Activated CD4-positive, alpha-beta T cell treated with anti-CD3 and anti-CD28 coated beads, Interleukin-2, amount 50 U/mL, for 24 hours (primary cell): ENCODE data around the gene ABT1.
A peak's percentile ranks its signal among the peaks of the same experiment; 100 is the strongest.
"Not testable (repeated sequence)": the region's sequence is repeated elsewhere in the genome, so short reads cannot be mapped to it uniquely, and the experiment has no call there.

Experiments
- DNase-seq, 2 donors: peaks; one replicate each; pipeline ENCODE4 v3.0.0-alpha.2; 2020; ENCODE audit warnings: low read depth in 1 of 2, low spot score in 1 of 2

ABT1 gene

DNA sequence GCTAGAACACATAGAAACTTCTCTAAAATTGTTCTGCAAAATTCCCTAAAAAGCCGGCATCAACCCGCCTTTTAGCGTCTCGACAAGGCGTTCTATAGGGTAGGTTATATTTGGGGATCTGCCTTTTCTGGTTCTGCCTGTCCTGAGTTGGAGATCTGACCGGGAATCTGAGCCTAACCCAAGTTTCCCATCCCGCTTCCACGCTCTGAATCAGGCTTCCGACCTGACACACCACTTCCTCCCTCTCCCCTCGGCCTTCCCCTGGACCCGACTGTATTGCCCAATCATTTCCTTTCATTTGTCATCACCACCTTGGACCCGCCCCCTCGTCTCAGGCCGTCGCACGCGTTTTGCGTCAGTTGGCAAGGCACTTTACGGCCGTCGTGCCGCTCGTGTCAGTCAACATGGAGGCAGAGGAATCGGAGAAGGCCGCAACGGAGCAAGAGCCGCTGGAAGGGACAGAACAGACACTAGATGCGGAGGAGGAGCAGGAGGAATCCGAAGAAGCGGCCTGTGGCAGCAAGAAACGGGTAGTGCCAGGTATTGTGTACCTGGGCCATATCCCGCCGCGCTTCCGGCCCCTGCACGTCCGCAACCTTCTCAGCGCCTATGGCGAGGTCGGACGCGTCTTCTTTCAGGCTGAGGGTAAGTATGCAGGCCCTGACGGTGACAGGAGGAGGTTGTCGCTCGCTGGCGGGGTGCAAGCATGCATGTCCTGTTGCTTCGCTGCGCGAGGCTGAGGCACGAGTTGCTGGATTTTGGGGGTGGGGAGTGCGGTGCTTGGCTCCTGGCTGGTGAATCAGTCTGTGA is at the start of gene ABT1:
ABT1 (plus strand) TSS at position 375 of the 810 bp plus-strand sequence; CDS start at position 405, 30 bp downstream.
- DNase-seq, result peak; percentile 94 to 98

DNA sequence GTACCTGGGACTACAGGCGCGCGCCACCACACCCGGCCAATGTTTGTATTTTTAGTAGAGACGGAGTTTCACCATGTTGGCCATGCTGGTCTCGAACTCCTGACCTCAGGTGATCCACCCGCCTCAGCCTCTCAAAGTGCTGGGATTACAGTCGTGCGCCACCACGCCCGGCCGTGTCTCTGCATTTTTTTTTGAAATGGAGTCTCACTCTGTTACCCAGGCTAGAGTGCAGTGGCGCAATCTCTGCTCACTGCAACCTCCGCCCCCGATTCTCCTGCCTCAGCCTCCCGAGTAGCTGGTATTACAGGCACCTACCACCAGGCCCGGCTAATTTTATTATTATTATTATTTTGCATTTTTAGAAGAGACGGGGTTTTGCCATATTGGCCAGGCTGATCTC is 49.4 kb upstream of the ABT1 start:
- DNase-seq, result not testable (repeated sequence)

DNA sequence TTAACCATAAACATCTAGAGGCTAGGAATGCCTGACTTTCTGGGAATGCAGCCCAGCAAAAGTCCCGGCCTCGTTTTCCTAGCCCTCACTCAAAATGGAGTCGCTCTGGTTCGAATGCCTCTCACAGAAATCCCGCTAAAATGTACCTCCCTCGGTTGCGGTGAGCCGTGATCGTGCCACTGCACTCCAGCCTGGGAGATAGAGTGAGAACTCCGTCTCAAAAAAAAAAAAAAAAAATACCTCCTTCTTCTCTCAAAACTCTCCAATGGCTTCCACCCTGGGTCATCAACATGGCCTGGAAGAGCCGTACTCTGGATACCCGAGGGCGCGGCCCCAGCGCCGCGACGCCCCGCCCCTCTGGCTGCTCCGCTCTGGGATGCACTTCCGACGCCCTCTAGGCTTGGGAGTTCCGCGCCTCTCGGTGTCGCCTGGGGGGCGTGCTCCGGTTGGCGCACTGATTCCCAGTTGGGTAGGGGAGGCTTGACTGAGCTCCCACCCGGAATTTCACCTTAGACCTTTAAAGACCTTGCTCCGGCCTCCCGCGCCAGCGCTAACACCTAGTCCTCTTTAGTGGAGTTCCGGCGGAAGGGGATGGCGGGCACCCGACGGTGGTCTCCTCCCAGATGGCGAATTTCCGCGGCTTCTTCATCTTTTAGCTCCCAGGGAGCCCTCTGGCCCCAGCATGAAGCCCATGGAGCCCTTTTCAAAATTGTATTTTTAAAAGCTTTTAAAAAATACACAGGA is 46.3 kb upstream of the ABT1 start:
- peak; percentile 24 to 59 for DNase-seq

DNA sequence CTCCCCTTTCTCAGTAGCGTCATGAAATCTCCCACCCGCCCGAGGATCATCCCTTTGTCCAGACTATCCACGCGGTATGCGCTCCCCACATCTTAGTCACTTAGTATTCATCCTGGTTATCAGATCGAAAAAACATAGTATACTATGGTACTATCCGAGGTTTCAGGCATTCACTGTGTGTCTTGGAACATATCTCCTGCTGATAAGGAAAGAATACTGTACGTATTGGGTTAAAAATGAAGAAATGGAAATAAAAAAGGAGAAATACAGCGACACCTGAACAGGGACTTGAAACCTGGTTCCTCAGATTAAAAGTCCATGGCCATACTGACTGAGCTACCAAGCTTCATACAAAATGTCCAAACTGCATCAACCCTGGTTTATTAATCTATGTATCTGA is 44.5 kb upstream of the ABT1 start:
- DNase-seq, result no peak

DNA sequence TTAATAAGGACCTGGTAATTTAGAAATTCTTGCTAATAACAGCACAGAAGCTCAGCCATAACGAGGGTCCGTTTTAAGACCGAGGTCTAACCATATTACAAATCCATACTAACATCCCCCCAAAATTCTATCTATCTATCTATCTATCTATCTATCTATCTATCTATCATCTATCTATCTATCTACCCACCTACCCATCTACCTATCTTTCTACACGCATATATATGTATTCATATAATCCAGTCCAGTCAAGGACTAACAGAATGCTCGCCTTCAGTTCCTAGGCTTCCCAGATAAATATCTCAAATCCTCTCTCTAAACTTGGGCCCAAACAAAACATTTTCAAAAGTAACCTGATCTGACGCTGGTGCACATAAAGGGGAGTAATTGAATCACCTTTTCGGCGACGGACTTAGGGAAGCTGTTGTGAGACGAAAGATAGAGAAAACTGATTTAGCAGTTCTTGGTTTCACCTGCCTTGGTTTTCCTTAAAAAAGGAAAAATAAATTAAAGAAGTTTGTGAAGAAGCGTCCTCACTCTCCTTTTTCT is 44.0 kb upstream of the ABT1 start:
- no peak for DNase-seq

DNA sequence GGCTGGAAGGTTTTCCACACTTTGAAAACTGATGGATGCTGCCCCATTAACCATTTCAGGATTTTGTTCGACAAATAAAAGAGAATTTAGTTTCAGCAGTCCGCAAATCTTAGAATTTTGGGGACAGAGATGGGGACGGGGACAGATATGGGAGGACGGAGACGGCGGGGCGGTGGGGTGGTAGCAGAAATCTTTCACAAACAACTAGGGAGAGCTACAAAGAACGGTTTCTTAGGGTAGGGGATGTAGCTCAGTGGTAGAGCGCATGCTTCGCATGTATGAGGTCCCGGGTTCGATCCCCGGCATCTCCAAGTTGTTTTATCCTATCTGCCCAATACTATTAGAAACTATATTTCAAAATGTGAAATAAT is 43.5 kb upstream of the ABT1 start:
- DNase-seq, result peak; percentile 80 to 81

DNA sequence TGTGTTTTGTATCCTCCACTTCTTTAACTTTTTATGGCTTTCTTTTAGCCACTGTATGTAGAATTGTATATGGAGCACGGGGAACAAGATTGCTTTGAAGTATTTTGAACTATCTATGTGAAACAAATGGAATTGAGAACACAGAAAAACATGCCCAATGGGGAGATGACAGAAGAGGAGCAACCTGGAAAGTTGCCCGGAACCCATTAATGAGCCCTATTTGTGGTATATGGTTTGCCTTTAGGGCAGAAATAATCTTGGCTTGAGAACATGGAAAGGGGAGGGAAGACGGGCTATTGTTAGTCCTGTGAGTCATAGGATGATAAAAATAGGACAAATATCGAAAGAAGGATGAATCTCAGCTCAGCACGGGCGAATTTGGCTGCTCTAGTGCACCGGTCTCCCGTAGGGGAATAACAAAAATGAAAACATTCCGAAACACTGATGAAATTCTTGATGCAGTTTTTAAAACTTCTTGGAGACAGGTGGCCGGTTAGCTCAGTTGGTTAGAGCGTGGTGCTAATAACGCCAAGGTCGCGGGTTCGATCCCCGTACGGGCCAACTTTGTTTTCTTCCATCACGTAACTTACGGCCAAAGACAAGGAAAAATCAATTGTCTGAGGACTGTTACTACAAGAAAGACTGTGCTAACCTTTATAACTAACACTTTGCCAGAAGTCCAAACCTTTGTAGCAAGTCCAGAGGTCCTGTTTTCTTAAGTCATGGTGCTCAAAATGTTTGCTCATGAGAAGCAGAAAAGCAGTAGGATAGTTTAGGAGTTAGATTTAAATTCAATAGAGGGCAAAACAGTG is 42.9 kb upstream of the ABT1 start:
- peak; percentile 79 to 86 for DNase-seq

DNA sequence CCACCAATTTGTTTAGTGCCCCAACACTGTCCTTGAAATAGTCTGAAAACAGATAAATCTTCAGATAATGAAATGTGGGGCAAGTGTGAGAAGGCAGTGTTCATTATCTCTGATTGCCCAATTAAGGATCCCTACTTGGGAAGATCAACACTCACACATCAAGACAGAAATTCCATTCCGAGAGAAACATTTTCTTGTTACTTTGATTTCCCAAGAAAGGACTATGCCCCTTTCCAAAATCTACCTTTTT is 42.4 kb upstream of the ABT1 start:
- no peak for DNase-seq

DNA sequence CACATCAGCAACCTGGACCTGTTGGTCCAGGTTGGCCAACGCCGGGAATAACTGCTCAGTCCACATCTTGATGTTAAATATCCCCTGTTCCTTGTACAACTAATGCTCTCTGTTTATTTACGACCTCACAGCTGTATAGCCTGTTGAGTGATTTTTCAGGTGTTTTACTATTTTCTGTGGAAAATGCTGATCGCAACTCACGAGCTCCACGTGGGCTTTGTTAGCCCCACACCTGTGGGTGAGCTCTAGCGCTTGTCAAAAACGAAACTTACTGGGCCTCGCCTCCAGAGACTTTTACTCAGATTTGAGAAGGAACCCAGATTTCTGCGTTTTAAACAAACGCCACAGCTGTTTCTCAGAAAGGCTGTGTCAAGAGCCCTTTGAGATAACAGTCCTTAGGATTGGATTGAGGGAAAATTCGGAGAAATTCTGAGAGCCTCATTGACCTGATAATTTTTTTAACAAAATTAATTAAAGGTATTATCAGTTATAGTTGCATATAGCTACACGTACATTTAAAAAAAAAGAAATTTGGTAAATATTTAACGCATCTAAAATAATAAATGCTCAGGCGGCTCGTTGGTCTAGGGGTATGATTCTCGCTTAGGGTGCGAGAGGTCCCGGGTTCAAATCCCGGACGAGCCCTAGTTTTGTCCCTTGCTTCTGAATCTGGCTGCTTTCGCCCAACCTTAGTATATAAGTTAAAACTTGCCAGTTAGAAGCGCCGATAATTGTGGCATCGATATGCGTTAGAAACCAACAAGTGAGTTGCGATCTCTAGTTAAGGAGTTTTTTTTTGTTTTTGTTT is 41.9 kb upstream of the ABT1 start:
- peak; percentile 50 to 58 for DNase-seq

DNA sequence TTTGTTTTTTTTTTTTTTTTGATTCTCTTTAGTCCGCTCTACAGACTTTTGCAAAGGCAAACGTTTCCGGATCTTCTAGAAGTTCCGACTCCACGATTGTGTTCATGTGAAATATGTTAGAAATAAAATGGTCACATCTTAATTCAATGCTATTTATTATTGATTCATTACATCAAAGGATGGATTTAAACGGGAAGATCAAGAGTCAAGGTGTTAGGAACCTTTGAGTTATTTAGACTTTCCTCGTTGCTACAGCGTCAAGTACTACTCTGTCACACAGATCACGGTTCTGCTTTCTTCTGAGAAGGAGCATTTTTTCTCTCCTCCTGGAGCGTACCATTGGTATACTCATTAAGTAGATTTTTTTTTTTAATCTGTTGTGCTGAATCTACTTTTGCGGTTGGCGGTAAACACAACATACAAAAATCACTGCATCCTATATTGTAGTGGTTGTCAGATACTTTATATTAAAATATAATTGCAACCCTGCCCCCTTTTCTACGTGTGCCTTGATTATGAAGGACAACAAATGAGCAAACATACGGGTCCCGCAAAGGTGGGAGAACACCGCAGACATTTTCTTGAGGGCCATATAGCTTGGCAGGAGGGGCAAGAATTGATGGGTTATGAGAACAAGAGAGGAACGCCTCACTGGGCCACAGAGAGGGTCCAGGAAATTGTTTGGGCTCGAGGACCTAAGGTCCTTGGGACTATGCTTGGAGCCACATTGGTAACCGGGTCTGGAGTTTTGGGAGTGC is 41.1 kb upstream of the ABT1 start:
- DNase-seq, result no peak

DNA sequence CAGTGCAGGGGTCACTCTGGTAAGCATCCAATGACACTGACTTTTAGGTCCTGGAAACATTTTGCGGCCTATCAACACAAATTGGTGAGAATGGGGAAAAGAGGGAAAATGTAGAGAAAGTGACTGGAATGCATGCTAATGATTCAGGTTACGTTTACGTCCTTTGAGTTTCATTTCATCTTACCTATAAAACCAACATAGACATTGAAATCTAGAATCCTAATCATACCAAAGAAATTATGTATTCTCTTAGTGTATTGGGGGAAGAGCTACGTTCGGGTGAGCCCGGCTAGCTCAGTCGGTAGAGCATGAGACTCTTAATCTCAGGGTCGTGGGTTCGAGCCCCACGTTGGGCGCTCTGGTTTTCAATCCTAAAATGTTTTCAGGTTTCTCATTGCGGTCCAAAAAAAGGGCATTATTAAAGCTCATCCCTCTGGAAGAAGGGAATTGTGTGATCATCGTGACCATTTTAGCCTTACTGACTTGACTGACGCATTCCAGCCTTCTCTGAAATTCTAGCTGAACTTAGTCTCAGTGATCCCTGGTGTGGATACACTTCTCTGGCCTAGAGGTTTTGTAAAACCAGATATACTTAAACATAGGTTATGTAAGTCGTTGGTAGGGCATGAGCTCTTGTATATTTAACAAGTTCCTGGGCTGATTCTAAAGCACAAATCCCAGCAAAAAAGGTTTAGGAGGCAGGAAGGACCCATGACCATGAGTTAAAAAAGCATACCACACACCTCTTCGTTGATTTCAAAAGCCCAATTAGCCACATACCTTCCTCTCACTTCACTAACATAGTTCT is 40.3 kb upstream of the ABT1 start:
- DNase-seq, result no peak

DNA sequence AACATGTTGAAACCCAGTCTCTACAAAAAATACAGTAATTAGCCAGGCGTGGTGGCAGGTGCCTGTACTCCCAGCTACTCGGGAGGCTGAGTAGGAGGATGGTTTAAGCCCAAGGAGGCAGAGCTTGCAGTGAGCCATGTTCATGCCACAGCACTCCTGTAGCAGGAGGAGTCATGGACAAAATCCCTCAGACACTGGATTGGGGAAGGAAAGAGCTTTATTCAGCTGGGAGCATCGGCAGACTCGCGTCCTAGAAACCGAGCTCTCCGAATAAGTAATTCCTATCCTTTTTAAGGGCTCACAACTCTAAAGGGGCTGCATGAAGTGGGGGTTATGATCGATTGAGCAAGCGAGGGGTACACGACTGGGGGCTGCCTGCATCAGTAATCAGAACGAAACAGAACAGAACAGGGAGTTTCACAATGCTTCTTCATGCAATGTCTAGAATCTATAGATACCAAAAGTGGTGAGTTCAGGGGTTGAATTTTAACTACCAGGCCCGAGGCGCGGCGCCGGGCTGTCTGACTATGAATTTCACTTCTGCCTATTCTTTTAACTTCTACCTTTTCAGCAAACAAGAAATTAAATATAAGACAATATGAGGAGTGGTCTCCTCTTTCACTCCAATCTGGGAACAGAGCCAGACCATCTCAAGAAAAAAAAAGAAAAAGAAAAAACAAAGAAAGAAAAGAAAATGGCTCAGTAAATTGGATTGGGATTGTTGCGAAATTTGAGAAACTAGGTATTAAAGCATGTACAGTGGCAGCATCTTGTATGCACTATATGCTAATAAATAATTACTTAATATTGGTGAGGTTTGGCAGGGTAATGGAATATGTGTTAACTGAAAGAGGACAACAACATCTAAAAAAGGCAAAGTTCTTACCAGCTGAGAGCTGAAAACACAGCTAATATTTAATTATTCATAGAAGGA is 35.0 kb upstream of the ABT1 start:
- DNase-seq, result no peak

DNA sequence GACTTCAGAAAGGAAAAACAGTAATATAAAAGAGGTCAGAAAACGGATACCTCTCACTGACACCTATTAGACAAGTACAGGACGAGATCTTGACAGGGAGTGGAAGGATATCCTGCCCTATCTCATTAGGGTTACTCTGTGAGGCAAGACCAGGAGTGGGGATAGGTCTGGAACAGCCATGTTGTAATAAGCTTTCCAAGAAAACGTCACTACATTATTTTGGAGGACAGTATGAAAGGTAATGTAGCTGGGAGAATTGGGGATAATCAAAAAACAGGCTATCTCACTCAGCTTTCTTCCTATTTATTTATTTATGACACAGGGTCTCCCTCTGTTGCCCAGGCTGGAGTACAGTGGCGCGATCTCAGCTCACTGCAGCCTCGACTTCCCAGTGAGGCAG is 33.3 kb upstream of the ABT1 start:
- no peak for DNase-seq

DNA sequence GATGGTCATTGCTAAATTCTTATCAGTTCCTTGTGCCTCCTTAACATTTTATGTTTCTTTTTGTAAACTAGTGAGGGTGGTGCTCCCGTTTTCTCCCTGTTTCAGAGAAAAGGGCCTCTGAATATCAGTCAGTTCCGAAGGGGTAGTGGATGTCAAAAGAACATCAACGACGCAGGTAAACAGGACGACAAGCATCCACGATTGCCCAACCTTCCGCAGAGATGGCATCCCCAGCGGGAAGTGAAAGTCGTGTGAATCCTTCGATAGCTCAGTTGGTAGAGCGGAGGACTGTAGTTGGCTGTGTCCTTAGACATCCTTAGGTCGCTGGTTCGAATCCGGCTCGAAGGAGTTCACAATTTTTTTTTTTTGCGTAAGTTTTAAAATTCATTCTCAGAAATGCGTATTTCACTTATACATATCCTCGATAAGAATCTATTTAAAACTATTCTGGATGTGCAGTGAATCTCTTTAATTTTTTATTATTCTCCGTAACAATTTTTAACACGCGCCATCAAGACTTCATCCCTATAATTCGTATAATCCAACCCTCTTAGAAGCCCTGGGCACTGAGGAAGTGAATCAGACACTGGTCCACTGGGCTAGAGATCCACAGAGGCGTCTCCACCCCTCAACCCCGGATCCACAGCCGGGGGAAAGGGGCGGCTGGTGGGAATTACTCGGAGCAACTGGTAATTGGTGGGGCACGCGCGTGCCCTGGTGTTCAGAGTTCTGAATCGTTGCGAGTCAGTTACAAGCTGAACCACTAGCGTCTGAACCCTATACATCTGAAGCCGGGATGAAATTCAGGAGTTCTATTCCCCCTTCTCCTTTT is 27.9 kb upstream of the ABT1 start:
- DNase-seq, result peak; percentile 100

DNA sequence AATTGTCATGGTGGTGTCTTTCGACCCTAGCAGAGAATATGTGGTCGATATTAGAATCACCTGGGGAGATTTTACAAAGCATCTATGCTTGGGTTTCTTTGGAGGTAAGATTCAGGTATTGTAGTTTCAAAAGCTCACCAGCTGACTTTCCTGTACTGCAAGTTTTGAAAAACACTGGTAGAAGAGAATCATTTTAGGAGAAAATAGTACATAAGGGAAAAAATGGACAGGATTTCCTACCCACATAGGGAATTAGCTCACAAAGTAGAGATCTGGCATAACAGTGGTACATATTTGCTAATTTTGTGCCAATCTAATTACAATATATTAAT is 27.4 kb upstream of the ABT1 start:
- DNase-seq, result no peak

DNA sequence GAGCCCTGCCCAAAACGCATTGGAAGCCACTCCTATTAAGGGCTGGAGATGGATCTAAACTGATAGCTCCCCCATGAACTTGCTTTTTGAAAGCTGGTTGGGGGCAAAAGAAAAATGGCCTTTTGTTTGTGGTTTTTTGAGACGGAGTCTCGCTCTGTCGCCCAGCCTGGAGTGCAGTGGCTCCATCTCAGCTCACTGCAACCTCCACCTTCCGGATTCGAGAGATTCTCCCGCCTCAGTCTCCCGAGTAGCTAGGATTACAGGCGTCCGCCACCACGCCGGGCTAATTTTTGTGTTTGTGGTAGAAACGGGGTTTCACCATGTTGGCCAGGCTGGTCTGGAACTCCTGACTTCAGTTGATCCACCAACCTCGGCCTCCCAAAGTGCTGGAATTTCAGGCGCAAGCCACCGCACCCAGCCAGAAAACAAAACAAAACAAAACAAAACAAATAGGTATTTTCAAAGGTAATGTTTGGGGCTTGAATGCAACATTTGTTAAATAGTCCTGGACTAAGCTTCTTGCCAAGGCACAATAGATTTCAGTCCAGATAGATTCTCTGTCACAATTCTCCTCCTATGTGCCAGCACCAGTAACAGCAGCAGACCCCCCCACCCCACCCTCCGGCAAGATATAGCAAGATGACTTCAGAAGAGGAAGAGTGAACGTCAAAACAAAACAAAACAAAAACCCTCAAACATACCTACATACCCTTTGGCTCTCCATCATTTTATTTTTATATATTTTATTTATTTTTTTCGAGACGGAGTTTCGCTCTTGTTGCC is 26.5 kb upstream of the ABT1 start:
- no peak for DNase-seq
